ENCODE measurements around the gene PLXNC1. TPM values are rescaled to one million over a fixed set of nuclear protein-coding genes. Genes with fewer than 3 reads are reported as not detected.
A peak's percentile ranks its signal among the peaks of the same experiment; 100 is the strongest.

Gene PLXNC1
- total RNA-seq, 1 donor from 2014 or later, result 14.2 TPM

DNA sequence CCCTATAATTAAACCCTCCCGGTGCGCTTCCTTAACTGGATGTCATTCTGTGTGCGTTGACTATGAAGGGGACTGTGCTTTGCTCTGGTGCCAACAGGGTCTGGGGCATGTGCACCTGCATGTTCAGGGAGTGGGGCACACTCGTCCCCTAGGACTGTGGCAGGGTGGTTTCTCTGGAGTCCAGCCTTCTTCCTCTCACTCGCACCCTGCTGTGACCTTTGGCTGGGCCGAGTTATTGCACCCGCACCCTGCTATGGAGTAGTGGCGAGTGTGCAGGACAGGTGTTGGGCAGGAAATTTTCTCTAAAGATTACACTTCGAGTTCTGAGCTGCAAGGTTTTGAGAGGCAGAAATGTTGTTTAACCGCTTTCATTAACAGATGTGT, 138.9 kb downstream of the PLXNC1 start:
- Histone ChIP-seq H3K27ac (no peak overlapping the region), H3K27me3 (no peaks in the 10 kb centered on the region), H3K9me3 (no peaks in the 10 kb centered on the region), H3K4me3 (no peak overlapping the region), H3K36me3 (no peaks in the 10 kb centered on the region), H3K4me1 (peaks cover 42% of the 10 kb centered on the region)
- DNase-seq (ENCODE audit: extremely low spot score in 2 of 2), result no peak
- TF ChIP-seq POLR2A (IDR thresholded peaks at IDR 0.05), result no peak
- TF ChIP-seq POLR2AphosphoS5 (IDR thresholded peaks at IDR 0.05; ENCODE audit: insufficient read depth in 1 of 2, low read depth in 1 of 2), result no peak
- TF ChIP-seq, protein P1, sequence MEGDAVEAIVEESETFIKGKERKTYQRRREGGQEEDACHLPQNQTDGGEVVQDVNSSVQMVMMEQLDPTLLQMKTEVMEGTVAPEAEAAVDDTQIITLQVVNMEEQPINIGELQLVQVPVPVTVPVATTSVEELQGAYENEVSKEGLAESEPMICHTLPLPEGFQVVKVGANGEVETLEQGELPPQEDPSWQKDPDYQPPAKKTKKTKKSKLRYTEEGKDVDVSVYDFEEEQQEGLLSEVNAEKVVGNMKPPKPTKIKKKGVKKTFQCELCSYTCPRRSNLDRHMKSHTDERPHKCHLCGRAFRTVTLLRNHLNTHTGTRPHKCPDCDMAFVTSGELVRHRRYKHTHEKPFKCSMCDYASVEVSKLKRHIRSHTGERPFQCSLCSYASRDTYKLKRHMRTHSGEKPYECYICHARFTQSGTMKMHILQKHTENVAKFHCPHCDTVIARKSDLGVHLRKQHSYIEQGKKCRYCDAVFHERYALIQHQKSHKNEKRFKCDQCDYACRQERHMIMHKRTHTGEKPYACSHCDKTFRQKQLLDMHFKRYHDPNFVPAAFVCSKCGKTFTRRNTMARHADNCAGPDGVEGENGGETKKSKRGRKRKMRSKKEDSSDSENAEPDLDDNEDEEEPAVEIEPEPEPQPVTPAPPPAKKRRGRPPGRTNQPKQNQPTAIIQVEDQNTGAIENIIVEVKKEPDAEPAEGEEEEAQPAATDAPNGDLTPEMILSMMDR (IDR thresholded peaks at IDR 0.05), result no peak
- intact Hi-C loops (cut with DNase I), result no loop called here

DNA sequence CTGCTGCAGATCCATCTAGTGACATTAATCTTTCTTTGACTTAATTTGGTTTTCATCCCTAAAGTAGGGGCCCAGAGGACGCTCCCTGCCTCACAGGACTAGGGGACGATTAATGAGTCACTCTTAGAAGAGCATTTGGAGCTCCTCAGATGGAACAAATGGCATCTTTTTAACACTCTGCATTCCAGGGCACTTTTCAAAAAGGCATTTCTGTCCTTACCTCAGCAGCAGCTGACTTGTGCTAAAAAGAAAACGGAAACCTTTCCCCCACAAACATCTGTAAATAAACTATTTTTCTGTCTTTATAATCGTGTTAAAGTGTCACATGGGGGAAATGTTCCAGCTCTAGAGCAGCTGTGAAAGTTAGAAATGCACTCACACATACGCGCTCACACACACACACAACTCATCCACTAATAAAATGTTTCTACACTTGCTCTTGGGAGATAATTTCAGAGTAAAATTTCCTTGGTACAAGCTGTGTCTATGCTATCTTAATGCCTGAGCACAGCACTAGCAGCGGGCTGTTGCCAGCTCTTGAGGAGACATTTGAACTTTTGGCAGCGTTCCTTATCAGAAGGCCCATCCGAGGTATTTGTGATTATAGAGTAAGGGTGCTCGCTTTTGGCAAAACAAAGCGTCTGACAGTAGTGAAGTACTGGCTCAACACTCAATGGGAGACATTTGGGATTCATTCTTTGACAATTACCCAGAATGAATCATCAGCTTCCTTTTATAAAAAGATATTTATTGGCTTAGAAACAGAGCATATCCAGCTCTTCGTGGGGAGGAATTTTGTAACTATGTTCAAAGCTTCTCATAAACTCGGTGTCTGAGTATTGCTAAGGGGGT, 141.3 kb downstream of the PLXNC1 start:
- TF ChIP-seq POLR2AphosphoS5 (IDR thresholded peaks at IDR 0.05; ENCODE audit: insufficient read depth in 1 of 2, low read depth in 1 of 2) (peak; percentile 9 to 20), POLR2A (IDR thresholded peaks at IDR 0.05) (no peak)
- H3K27me3 ChIP-seq, result no peaks in the 10 kb centered on the region
- H3K27ac ChIP-seq, result peak overlapping the region; percentile 57
- intact Hi-C loops (cut with DNase I), result no loop called here
- no peak overlapping the region for H3K4me3 ChIP-seq
- H3K36me3 ChIP-seq, result no peaks in the 10 kb centered on the region
- H3K9me3 ChIP-seq, result no peaks in the 10 kb centered on the region
- no peak for DNase-seq (ENCODE audit: extremely low spot score in 2 of 2)
- peaks cover 42% of the 10 kb centered on the region for H3K4me1 ChIP-seq

DNA sequence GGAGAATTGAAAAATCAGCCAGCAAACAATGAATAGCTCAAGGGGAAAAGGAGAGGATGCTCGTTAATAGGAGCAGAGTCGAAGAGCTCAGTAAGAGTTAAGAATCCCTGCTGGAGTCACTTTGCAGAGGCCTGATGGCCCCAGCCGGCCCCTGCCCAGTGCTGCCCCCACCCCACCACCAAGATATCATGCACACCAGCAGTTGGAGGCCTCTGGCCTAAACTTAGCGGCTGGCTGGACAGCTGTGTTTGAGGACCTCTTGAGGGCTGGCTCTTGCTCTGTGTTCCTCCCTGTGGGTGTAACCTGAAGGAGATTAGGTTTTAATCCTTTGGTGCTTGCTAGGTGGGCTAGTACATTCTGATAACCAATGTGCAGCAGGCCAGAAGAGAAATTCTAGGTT, 142.0 kb downstream of the PLXNC1 start:
- no peaks in the 10 kb centered on the region for H3K27me3 ChIP-seq
- H3K4me1 ChIP-seq, result peaks cover 40% of the 10 kb centered on the region
- peak overlapping the region; percentile 57 for H3K27ac ChIP-seq
- H3K9me3 ChIP-seq, result no peaks in the 10 kb centered on the region
- no peak for DNase-seq (ENCODE audit: extremely low spot score in 2 of 2)
- H3K4me3 ChIP-seq, result no peak overlapping the region
- TF ChIP-seq, protein P1 (IDR thresholded peaks at IDR 0.05), result no peak
- TF ChIP-seq POLR2A (IDR thresholded peaks at IDR 0.05), result no peak
- TF ChIP-seq POLR2AphosphoS5 (IDR thresholded peaks at IDR 0.05; ENCODE audit: insufficient read depth in 1 of 2, low read depth in 1 of 2), result peak in 1 of 2 donors; percentile 41
- no peaks in the 10 kb centered on the region for H3K36me3 ChIP-seq
- intact Hi-C loops (cut with DNase I), result no loop called here

DNA sequence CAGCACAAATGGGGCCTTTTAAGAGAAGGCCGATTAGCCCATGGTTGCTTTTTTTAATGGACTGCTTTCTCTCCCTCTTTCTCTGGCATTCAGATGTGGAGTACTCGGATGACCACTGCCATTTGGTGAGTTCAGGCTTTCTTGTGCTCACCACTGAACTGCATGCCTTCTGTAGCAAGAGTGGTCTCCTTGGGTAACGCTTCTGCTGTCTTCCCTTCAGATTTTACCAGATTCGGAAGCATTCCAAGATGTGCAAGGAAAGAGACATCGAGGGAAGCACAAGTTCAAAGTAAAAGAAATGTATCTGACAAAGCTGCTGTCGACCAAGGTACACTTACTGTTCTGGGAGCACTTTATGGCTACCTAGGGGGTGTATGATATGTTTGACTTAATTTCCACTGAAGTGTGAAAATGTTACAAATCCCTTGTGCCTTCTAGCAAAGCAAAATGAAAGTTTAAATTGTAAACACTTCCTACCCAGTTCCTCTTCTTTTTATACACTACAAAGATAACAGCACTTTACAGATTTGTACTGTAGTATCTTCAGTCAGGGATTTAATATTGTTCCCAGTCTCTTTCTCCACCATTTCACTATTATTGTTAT, 148.8 kb downstream of the PLXNC1 start:
- H3K4me3 ChIP-seq, result no peak overlapping the region
- DNase-seq (ENCODE audit: extremely low spot score in 2 of 2), result no peak
- TF ChIP-seq POLR2AphosphoS5 (IDR thresholded peaks at IDR 0.05; ENCODE audit: insufficient read depth in 1 of 2, low read depth in 1 of 2) (no peak), POLR2A (IDR thresholded peaks at IDR 0.05) (no peak)
- TF ChIP-seq, protein P1 (IDR thresholded peaks at IDR 0.05), result no peak
- no peaks in the 10 kb centered on the region for H3K27me3 ChIP-seq
- peaks cover 0 to 13% of the 10 kb centered on the region in 2 donors for H3K36me3 ChIP-seq
- H3K27ac ChIP-seq, result no peak overlapping the region
- no peaks in the 10 kb centered on the region for H3K9me3 ChIP-seq
- intact Hi-C loops (cut with DNase I), result no loop called here
- no peaks in the 10 kb centered on the region for H3K4me1 ChIP-seq

DNA sequence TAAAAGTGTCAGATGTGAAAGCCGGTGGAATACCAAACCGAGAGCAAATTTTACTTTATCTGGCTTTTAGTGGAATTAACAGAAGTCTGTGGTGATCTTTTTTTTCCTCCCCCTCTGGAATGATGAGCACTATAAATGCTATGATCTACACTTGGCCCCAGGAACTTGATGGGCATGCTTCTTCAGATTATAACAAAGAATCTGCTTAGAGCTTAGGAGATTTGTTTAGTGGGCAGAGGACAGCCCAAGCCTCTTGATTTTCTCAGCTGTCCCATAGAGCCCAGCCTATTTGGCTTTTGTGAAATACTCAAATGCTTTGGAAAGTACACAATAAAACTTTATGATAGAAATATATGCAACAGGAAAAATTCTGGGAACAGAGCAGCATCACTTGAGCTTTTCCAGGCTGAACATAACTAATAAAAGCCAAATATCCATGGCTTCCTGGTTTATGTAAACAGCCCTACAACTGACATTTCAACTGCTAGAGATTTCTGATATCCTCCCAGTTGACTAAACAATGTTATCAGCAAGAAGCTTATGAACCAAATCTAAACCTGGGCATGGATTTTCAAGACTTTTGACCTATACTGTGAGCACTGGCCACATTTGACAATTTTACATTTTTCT, 149.6 kb downstream of the PLXNC1 start:
- H3K4me1 ChIP-seq, result no peaks in the 10 kb centered on the region
- H3K9me3 ChIP-seq, result no peaks in the 10 kb centered on the region
- TF ChIP-seq POLR2A (IDR thresholded peaks at IDR 0.05), result no peak
- TF ChIP-seq, protein P1 (IDR thresholded peaks at IDR 0.05), result no peak
- no peak for TF ChIP-seq POLR2AphosphoS5 (IDR thresholded peaks at IDR 0.05; ENCODE audit: insufficient read depth in 1 of 2, low read depth in 1 of 2)
- no peaks in the 10 kb centered on the region for H3K27me3 ChIP-seq
- DNase-seq (ENCODE audit: extremely low spot score in 2 of 2), result no peak
- intact Hi-C loops (cut with DNase I), result no loop called here
- no peak overlapping the region for H3K27ac ChIP-seq
- no peak overlapping the region for H3K4me3 ChIP-seq
- H3K36me3 ChIP-seq, result peaks cover 0 to 16% of the 10 kb centered on the region in 2 donors
